GM12878 (cell line): ENCODE measurements around the gene PRKAB1. TPM values are rescaled to one million over a fixed set of nuclear protein-coding genes. Genes with fewer than 3 reads are reported as not detected.

ENCODE experiments used
- ATAC-seq: fragments of 200-7000 bp; cut with Tn5 transposase; 3 replicates; pipeline ENCODE4 v1.9.1; 2020; ENCODE audit warnings: mild to moderate bottlenecking, moderate library complexity
- BruUV-seq: library from RNA; stranded (reverse); fragments of 400-500 nt; replicated peaks from 2 replicates; lab custom pipeline; 2021; lab: Mats Ljungman, UMichigan
- CTCF ChIA-PET: fragments of 300-600 bp; sonication (Branson Sonifier 250); formaldehyde crosslinking; extraction: SDS; loops from one replicate; lab custom pipeline; 2021; ENCODE audit warnings: inconsistent platforms; lab: Yijun Ruan, JAX
- POLR2A ChIA-PET: fragments of 350-600 bp; formaldehyde crosslinking; extraction: SDS; loops from one replicate; lab custom pipeline; 2021; ENCODE audit warnings: inconsistent platforms; lab: Charles Lee
- RAD21 ChIA-PET: fragments of 300-600 bp; sonication (Branson Sonifier 250); formaldehyde crosslinking; loops from one replicate; lab custom pipeline; 2023; ENCODE audit warnings: antibody characterized with exemption; ENCODE audit not compliant: unreplicated experiment; lab: Charles Lee
- SMC1A ChIA-PET: fragments of 300-600 bp; sonication (Branson Sonifier 250); formaldehyde crosslinking; loops from one replicate; lab custom pipeline; 2023; ENCODE audit not compliant: unreplicated experiment, uncharacterized antibody; lab: Charles Lee
- DNase-seq: peaks from one replicate; pipeline ENCODE4 v3.0.0-alpha.2; 2011; ENCODE audit warnings: low read depth, low spot score
- FAIRE-seq: peaks from 3 replicates; lab custom pipeline; 2011; peaks lifted over from hg19 to GRCh38; lab: Jason Lieb, UNC
- H2AFZ ChIP-seq: 2 replicates; pipeline ENCODE4 v1.6.0; 2011; ENCODE audit warnings: low read depth, low read length, control low read depth; ENCODE audit not compliant: control insufficient read depth
- H3K27ac ChIP-seq: 2 replicates; pipeline ENCODE4 v1.5.1; 2011; ENCODE audit warnings: control low read depth; ENCODE audit not compliant: control insufficient read depth, insufficient read depth
- H3K27me3 ChIP-seq, 2 experiments: replicated peaks in 1 of 2; 2 replicates each; pipeline versions ENCODE4 v1.6.0 to v1.6.1; 2011; ENCODE audit warnings: low read length in 1 of 2; ENCODE audit not compliant: control insufficient read depth in 2 of 2, insufficient read depth in 2 of 2
- H3K36me3 ChIP-seq, 2 experiments: 2 replicates each; pipeline ENCODE4 v1.5.1; 2011; ENCODE audit warnings: low read length in 1 of 2; ENCODE audit not compliant: control insufficient read depth in 2 of 2, insufficient read depth in 2 of 2
- H3K4me1 ChIP-seq: 2 replicates; pipeline ENCODE4 v1.6.1; 2011; ENCODE audit warnings: mild to moderate bottlenecking, low read length, moderate library complexity, mixed read lengths; ENCODE audit not compliant: control insufficient read depth, insufficient read depth
- H3K4me2 ChIP-seq: 2 replicates; pipeline ENCODE4 v1.6.0; 2011; ENCODE audit warnings: control low read depth; ENCODE audit not compliant: control insufficient read depth, insufficient read depth
- H3K4me3 ChIP-seq: fragments of 200-600 bp; sonication (generic); 2 replicates; pipeline ENCODE4 v1.5.1; 2016
- H3K79me2 ChIP-seq: 2 replicates; pipeline ENCODE4 v1.6.0; 2011; ENCODE audit warnings: low read length; ENCODE audit not compliant: control insufficient read depth, insufficient read depth
- H3K9ac ChIP-seq: 2 replicates; pipeline ENCODE4 v1.8.0; 2011; ENCODE audit warnings: low read length, control low read depth, mixed read lengths; ENCODE audit not compliant: control insufficient read depth, insufficient read depth
- H3K9me3 ChIP-seq: replicated peaks from 3 replicates; pipeline ENCODE4 v1.5.1; 2011; ENCODE audit warnings: mild to moderate bottlenecking, low read length; ENCODE audit not compliant: control insufficient read depth, insufficient read depth
- H4K20me1 ChIP-seq: 2 replicates; pipeline ENCODE4 v1.6.0; 2011; ENCODE audit not compliant: control insufficient read depth, insufficient read depth
- BCLAF1 ChIP-seq: fragments of 450-650 bp; IDR thresholded peaks from 2 replicates; pipeline ENCODE4 v1.6.1; 2017; ENCODE audit warnings: antibody characterized with exemption, mild to moderate bottlenecking, moderate library complexity
- CEBPB ChIP-seq, 2 experiments: fragments of 150-350 bp in 1 of 2; IDR thresholded peaks; 2 replicates each; pipeline ENCODE4 v1.6.1; 2012 to 2014; ENCODE audit warnings: low read depth in 2 of 2, low read length in 2 of 2, borderline replicate concordance in 1 of 2, inconsistent platforms in 1 of 2
- CUX1 ChIP-seq: IDR thresholded peaks from 2 replicates; pipeline ENCODE4 v1.6.1; 2012; ENCODE audit warnings: improper control_type of control experiment, low read depth, low read length; ENCODE audit not compliant: insufficient replicate concordance
- MXI1 ChIP-seq: fragments of 150-350 bp; IDR thresholded peaks from 2 replicates; pipeline ENCODE4 v1.6.1; 2011; ENCODE audit warnings: low read depth, mild to moderate bottlenecking, inconsistent platforms, low read length, improper control_type of control experiment
- POLR2A ChIP-seq: IDR thresholded peaks from 2 replicates; pipeline ENCODE4 v1.6.1; 2011; ENCODE audit warnings: low read depth, mild to moderate bottlenecking, low read length
- REST ChIP-seq: IDR thresholded peaks from 2 replicates; pipeline ENCODE4 v1.6.1; 2012; ENCODE audit warnings: mild to moderate bottlenecking, low read depth, low read length
- SMAD5 ChIP-seq: IDR thresholded peaks from 2 replicates; pipeline ENCODE4 v1.6.1; 2016; ENCODE audit warnings: antibody characterized with exemption, low read depth
- SMARCA5 ChIP-seq: fragments of 450-650 bp; IDR thresholded peaks from 2 replicates; pipeline ENCODE4 v1.6.1; 2017; ENCODE audit warnings: mild to moderate bottlenecking
- SMC3 ChIP-seq: IDR thresholded peaks from 2 replicates; pipeline ENCODE4 v1.6.1; 2011; ENCODE audit warnings: low read length, improper control_type of control experiment, borderline replicate concordance
- TCF7 ChIP-seq: IDR thresholded peaks from 2 replicates; pipeline ENCODE4 v1.6.1; 2014; ENCODE audit warnings: antibody characterized with exemption, borderline replicate concordance
- ZBED1 ChIP-seq: IDR thresholded peaks from 2 replicates; pipeline ENCODE4 v1.6.1; 2016; ENCODE audit warnings: borderline replicate concordance
- ZSCAN29 ChIP-seq: fragments of 450-650 bp; IDR thresholded peaks from 2 replicates; pipeline ENCODE4 v1.6.1; 2017; ENCODE audit warnings: mild to moderate bottlenecking, moderate library complexity
- WGBS: methylation state at CpG from one replicate; pipeline ENCODE4 v1.1.6; 2016; ENCODE audit warnings: low lambda C conversion rate; ENCODE audit not compliant: insufficient replicate concordance, insufficient coverage; ENCODE audit errors: missing lambda C conversion rate; 5-methylcytosine and 5-hydroxymethylcytosine counted together
- in situ Hi-C: fragments of 300-500 bp; cut with MboI; formaldehyde crosslinking; loops from 9 replicates; pipeline ENCODE4 v1.14.3; 2018; ENCODE audit warnings: mixed read lengths
- intact Hi-C: fragments of 100-400 bp; cut with micrococcal nuclease; formaldehyde crosslinking; loops from one replicate; pipeline ENCODE4 v1.14.2; 2022; ENCODE audit not compliant: unreplicated experiment
- polyA plus RNA-seq, 11 experiments: library from polyadenylated mRNA; depleted of rRNA in 4 of 11; unstranded in 6 of 11; stranded (reverse) in 5 of 11; fragments of >200 nt; fragmentation: Nextera tagmentation in 4 of 11; fragmentation: Illumina TruSeq in 1 of 11; extraction: Ambion mirVana in 4 of 11; extraction: Trizol in 1 of 11; gene quantifications; 1 replicate in 1 of 11; 2 replicates in 10 of 11; pipeline versions ENCODE4 v1.2.1 to v1.2.3, GENCODE V29; 2011 to 2016; ENCODE audit warnings: inconsistent platforms in 2 of 11, missing spikeins in 2 of 11, low read depth in 1 of 11
- total RNA-seq, 4 experiments: library from RNA; depleted of rRNA in 3 of 4; stranded (reverse); fragments of >200 nt in 3 of 4; fragmentation: Illumina TruSeq in 1 of 4; extraction: Trizol in 1 of 4; gene quantifications; 2 replicates each; pipeline versions ENCODE4 v1.2.1 to v1.2.3, GENCODE V29; 2013 to 2021

PRKAB1 gene
- total and polyA plus RNA-seq, 10 of the 15 experiments (the other 5 are each of a cell fraction or from before 2014, with no cell fraction given) = 24.6 to 85.0 (median 50.6) TPM

DNA sequence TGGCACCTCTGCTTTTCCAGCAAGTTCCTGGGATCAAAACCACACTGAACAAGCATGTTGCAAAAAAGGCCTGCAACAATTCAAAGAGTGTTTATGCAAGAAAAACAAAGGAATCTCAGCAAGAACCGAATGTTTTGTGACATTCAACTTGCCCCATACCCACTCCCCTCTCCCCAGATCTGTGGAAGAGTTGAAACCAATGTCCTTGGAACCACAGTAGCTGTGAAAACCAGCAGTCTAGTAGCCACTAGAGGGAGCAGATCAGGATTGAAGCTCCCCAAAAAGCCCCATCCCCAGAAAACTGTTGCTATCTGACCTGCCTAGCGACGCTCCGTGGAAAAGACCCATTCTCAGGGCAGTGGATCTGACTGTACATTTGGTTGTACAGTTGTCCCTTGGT lies 27.1 kb downstream of the PRKAB1 start (continued):
- TF ChIP-seq SMAD5 = no peak
- TF ChIP-seq SMC3 = peak; percentile 19; the same call in 1 of the 2 replicates
- TF ChIP-seq POLR2A = no peak
- TF ChIP-seq CUX1 = no peak
- TF ChIP-seq, all 136 proteins: peak for 2

DNA sequence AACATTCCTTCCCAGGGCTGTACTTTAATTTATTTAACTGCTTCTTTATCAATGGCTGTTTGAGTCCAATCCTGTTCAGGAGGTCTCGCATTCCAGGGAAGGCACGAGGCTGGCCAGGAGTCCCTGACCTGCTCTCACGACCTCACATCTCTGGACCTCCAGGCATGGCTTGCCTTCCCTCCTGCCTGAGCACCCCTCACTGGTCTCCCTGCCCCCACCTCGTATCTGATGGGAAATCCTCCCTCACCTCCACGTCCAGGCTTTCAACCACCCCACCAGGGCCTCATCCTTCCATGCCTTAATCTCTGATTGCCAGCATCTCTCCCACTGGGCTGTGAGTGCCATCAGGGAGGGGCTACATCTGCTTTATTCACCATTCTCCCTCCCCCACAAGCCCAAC lies 29.0 kb downstream of the PRKAB1 start:
- H4K20me1 ChIP-seq = no peaks in the 10 kb centered on the region
- 97% methylated on average over 5 of the region's 5 CpGs for WGBS
- no TSS peak for BruUV-seq
- H3K4me1 ChIP-seq = no peaks in the 10 kb centered on the region
- H3K79me2 ChIP-seq = no peaks in the 10 kb centered on the region
- H3K36me3 ChIP-seq = peaks cover 6 to 14% of the 10 kb centered on the region in 2 experiments
- SMC1A ChIA-PET = no interaction called here
- no peak for ATAC-seq
- no peaks in the 10 kb centered on the region for H3K27me3 ChIP-seq
- H3K4me2 ChIP-seq = no peak overlapping the region
- intact Hi-C loops = loop anchor here (10.0 kb wide), 1 partner anchor 208 kb away; no protein-coding TSS in a partner anchor
- RAD21 ChIA-PET = no interaction called here
- POLR2A ChIA-PET = no interaction called here
- FAIRE-seq = no peak
- in situ Hi-C loops = no loop called here
- no peak for DNase-seq
- no peak overlapping the region for H3K27ac ChIP-seq
- H3K4me3 ChIP-seq = no peak overlapping the region
- H3K9ac ChIP-seq = no peak overlapping the region
- H3K9me3 ChIP-seq = no peaks in the 10 kb centered on the region
- CTCF ChIA-PET = no interaction called here
- H2AFZ ChIP-seq = no peak overlapping the region
- no peak for TF ChIP-seq ZSCAN29
- TF ChIP-seq MXI1 = no peak
- TF ChIP-seq REST = no peak
- no peak for TF ChIP-seq SMARCA5
- TF ChIP-seq ZBED1 = no peak
- no peak for TF ChIP-seq CEBPB (IDR thresholded peaks at IDR 0.05; ENCODE audit: borderline replicate concordance in 1 of 2, low read depth in 2 of 2, low read length in 2 of 2)
- TF ChIP-seq TCF7 = no peak
- no peak for TF ChIP-seq BCLAF1
